K562 (cell line): ENCODE data around the gene RASSF3. TPM values are rescaled to one million over a fixed set of nuclear protein-coding genes. Genes with fewer than 3 reads are reported as not detected.

Experiments used
- ASH1L ChIP-seq: fragments of 450-650 bp; IDR thresholded peaks from 2 replicates; pipeline ENCODE4 v1.6.1; 2018; ENCODE audit warnings: borderline replicate concordance, mild to moderate bottlenecking, low read depth; ENCODE audit not compliant: partially characterized antibody
- CC2D1A ChIP-seq: fragments of 450-650 bp; IDR thresholded peaks from 2 replicates; pipeline ENCODE4 v1.6.1; 2017; ENCODE audit warnings: mild to moderate bottlenecking
- CREB1 ChIP-seq, 2 experiments: sonication (generic) in 1 of 2; formaldehyde crosslinking in 1 of 2; IDR thresholded peaks; 2 replicates each; pipeline versions ENCODE4 v1.6.1 to v1.8.0; 2012 to 2022; ENCODE audit warnings: inconsistent platforms in 1 of 2, mild to moderate bottlenecking in 1 of 2, missing genetic modification reagents in 1 of 2, moderate library complexity in 1 of 2
- GATAD2A ChIP-seq: fragments of 450-650 bp; IDR thresholded peaks from 2 replicates; pipeline ENCODE4 v1.6.1; 2017
- HDAC1 ChIP-seq, 2 experiments: fragments of 450-650 bp; IDR thresholded peaks; 2 replicates each; pipeline ENCODE4 v1.6.1; 2016 to 2017; ENCODE audit warnings: inconsistent platforms in 1 of 2, mild to moderate bottlenecking in 1 of 2, moderate library complexity in 1 of 2
- HNRNPL ChIP-seq: fragments of 200-400 bp; formaldehyde crosslinking; IDR thresholded peaks from 2 replicates; pipeline ENCODE4 v1.6.1; 2017; ENCODE audit warnings: low read depth, mild to moderate bottlenecking, low read length
- HNRNPLL ChIP-seq: fragments of 200-400 bp; formaldehyde crosslinking; IDR thresholded peaks from 2 replicates; pipeline ENCODE4 v1.6.1; 2017; ENCODE audit warnings: low read length, low read depth, mild to moderate bottlenecking; ENCODE audit not compliant: poor library complexity, severe bottlenecking
- HSF4 ChIP-seq: fragments of 250-450 bp; sonication (Bioruptor Pico); IDR thresholded peaks from 2 replicates; pipeline ENCODE4 v2.1.2; 2022; ENCODE audit warnings: mild to moderate bottlenecking, moderate library complexity, borderline replicate concordance
- KAT7 ChIP-seq: sonication (generic); formaldehyde crosslinking; IDR thresholded peaks from 2 replicates; pipeline ENCODE4 v1.8.0; 2022; ENCODE audit warnings: missing genetic modification reagents, mild to moderate bottlenecking, borderline replicate concordance
- KDM2B ChIP-seq: fragments of 250-450 bp; sonication (Bioruptor Pico); IDR thresholded peaks from 2 replicates; pipeline ENCODE4 v1.8.0; 2021; ENCODE audit warnings: mild to moderate bottlenecking, moderate library complexity
- KLF6 ChIP-seq: fragments of 250-450 bp; sonication (Bioruptor Pico); IDR thresholded peaks from 2 replicates; pipeline ENCODE4 v1.4.0; 2020; ENCODE audit warnings: mild to moderate bottlenecking, moderate library complexity, borderline replicate concordance
- MCM2 ChIP-seq: fragments of 450-650 bp; IDR thresholded peaks from 2 replicates; pipeline ENCODE4 v1.6.1; 2017; ENCODE audit warnings: low read depth, mild to moderate bottlenecking
- NR4A1 ChIP-seq, 2 experiments: fragments of 250-450 bp in 1 of 2; fragments of 450-650 bp in 1 of 2; sonication (Bioruptor Pico) in 1 of 2; IDR thresholded peaks; 2 replicates each; pipeline versions ENCODE4 v1.4.0 to v1.6.1; 2016 to 2020; ENCODE audit warnings: mild to moderate bottlenecking in 2 of 2, missing compliant biosample characterization in 1 of 2, missing genetic modification characterization in 1 of 2, moderate library complexity in 1 of 2
- POLR2G ChIP-seq: fragments of 200-400 bp; formaldehyde crosslinking; IDR thresholded peaks from 2 replicates; pipeline ENCODE4 v1.6.1; 2017; ENCODE audit warnings: low read depth, mild to moderate bottlenecking, antibody characterized with exemption, low read length, moderate library complexity
- PTRF ChIP-seq: fragments of 450-650 bp; IDR thresholded peaks from 2 replicates; pipeline ENCODE4 v1.6.1; 2016; ENCODE audit warnings: mild to moderate bottlenecking, missing genetic modification characterization, missing compliant biosample characterization
- RBM14 ChIP-seq: fragments of 200-400 bp; formaldehyde crosslinking; IDR thresholded peaks from 2 replicates; pipeline ENCODE4 v1.6.1; 2018; ENCODE audit warnings: low read depth, mild to moderate bottlenecking, low read length, moderate library complexity, borderline replicate concordance; ENCODE audit not compliant: insufficient read depth
- SETDB1 ChIP-seq: IDR thresholded peaks from one replicate; pipeline ENCODE4 v1.6.1; 2012; ENCODE audit warnings: low read length, control low read depth, inconsistent platforms
- SP1 ChIP-seq: sonication (generic); formaldehyde crosslinking; IDR thresholded peaks from 2 replicates; pipeline ENCODE4 v1.8.1; 2022; ENCODE audit warnings: mild to moderate bottlenecking, missing genetic modification reagents
- XRCC5 ChIP-seq: fragments of 200-400 bp; formaldehyde crosslinking; IDR thresholded peaks from 2 replicates; pipeline ENCODE4 v1.6.1; 2017; ENCODE audit warnings: low read depth, mild to moderate bottlenecking, low read length
- ZFX ChIP-seq: sonication (generic); formaldehyde crosslinking; IDR thresholded peaks from 2 replicates; pipeline ENCODE4 v1.8.0; 2022; ENCODE audit warnings: mild to moderate bottlenecking, missing genetic modification reagents, moderate library complexity
- ZNF133 ChIP-seq: fragments of 250-450 bp; sonication (Bioruptor Pico); IDR thresholded peaks from 2 replicates; pipeline ENCODE4 v1.4.0; 2020; ENCODE audit warnings: mild to moderate bottlenecking
- ZNF134 ChIP-seq: fragments of 250-450 bp; sonication (Bioruptor Pico); conservative IDR thresholded peaks from 2 replicates; pipeline ENCODE4 v1.4.0; 2020
- ZNF224 ChIP-seq: sonication (generic); formaldehyde crosslinking; IDR thresholded peaks from 2 replicates; pipeline ENCODE4 v1.8.0; 2022; ENCODE audit warnings: mild to moderate bottlenecking, missing genetic modification reagents
- ZNF324 ChIP-seq: fragments of 250-450 bp; sonication (Bioruptor Pico); IDR thresholded peaks from 2 replicates; pipeline ENCODE4 v1.4.0; 2020; ENCODE audit warnings: mild to moderate bottlenecking
- polyA plus RNA-seq, 8 experiments: library from polyadenylated mRNA; depleted of rRNA in 4 of 8; stranded (reverse) in 5 of 8; unstranded in 3 of 8; fragments of >200 nt; fragmentation: Nextera tagmentation in 2 of 8; fragmentation: Illumina TruSeq in 1 of 8; extraction: Ambion mirVana in 2 of 8; extraction: Trizol in 1 of 8; gene quantifications; 2 replicates each; pipeline versions ENCODE4 v1.2.1 to v1.2.3, GENCODE V29; 2011 to 2014; ENCODE audit warnings: inconsistent platforms in 1 of 8, missing spikeins in 1 of 8
- total RNA-seq, 7 experiments: library from RNA; depleted of rRNA in 6 of 7; stranded (reverse); fragments of >200 nt in 6 of 7; fragmentation: Illumina TruSeq in 2 of 7; extraction: Trizol in 2 of 7; gene quantifications; 2 replicates each; pipeline versions ENCODE4 v1.2.1 to v1.2.3, GENCODE V29; 2011 to 2021; ENCODE audit warnings: low replicate concordance in 1 of 7
- TF ChIP-seq, protein P1 (sequence below): fragments of 450-650 bp; IDR thresholded peaks from 2 replicates; pipeline ENCODE4 v1.7.0; 2016; ENCODE audit warnings: borderline replicate concordance
- TF ChIP-seq, protein P2 (sequence below): fragments of 250-450 bp; sonication (Bioruptor Pico); IDR thresholded peaks from 2 replicates; pipeline ENCODE4 v1.5.0; 2021; ENCODE audit warnings: mild to moderate bottlenecking, borderline replicate concordance

Gene RASSF3
- total and polyA plus RNA-seq, 9 of the 15 experiments (the other 6 are each of a cell fraction or from before 2014, with no cell fraction given) = 3.7 to 39.2 (median 20.2) TPM

DNA sequence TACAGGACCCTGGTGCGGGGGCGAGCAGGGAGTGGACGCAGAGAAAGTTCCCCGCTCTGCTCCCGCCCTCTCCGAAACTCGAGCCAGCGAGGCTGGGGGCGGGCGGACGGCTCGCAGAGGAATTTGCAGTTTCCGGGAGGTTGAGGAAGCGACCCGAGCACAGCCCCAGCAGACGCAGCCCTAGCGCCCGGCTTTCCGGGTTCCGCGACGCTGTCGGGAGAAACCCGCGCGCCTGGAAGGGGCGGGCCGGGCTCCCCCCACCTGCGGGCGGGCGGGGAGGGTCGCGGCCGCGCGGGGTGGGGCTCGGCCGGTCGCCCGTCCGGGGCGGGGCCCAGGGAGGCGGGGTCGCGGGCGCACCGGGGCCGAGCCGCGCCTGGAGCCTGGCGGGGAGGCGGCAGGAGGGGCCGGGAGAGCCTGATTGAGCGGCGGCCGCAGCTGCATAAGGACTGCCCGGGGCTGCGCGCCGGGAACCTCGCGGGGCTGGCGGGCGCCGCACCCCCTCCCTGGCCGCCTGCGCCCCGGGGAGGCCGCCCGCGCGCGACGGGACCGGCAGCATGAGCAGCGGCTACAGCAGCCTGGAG is at the start of gene RASSF3 (continued):
- 0 out of 4 replicates have a peak, but pooled peaks of 1 of the 2 experiments have one; percentile 13 for TF ChIP-seq HDAC1 (IDR thresholded peaks at IDR 0.05)
- no peak for TF ChIP-seq RBM14
- TF ChIP-seq PTRF (tag) = no peak
- TF ChIP-seq HNRNPLL = no peak
- TF ChIP-seq ZNF324 (CRISPR knock-in tag) = no peak
- TF ChIP-seq XRCC5 = no peak
- no peak for TF ChIP-seq CC2D1A
- TF ChIP-seq, protein P1, sequence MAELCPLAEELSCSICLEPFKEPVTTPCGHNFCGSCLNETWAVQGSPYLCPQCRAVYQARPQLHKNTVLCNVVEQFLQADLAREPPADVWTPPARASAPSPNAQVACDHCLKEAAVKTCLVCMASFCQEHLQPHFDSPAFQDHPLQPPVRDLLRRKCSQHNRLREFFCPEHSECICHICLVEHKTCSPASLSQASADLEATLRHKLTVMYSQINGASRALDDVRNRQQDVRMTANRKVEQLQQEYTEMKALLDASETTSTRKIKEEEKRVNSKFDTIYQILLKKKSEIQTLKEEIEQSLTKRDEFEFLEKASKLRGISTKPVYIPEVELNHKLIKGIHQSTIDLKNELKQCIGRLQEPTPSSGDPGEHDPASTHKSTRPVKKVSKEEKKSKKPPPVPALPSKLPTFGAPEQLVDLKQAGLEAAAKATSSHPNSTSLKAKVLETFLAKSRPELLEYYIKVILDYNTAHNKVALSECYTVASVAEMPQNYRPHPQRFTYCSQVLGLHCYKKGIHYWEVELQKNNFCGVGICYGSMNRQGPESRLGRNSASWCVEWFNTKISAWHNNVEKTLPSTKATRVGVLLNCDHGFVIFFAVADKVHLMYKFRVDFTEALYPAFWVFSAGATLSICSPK = no peak
- TF ChIP-seq HNRNPL = no peak
- peak; percentile 25; the same call in 1 of the 2 replicates for TF ChIP-seq CREB1 (IDR thresholded peaks at IDR 0.05)
- TF ChIP-seq CREB1 (CRISPR knock-in tag; IDR thresholded peaks at IDR 0.05) = no peak
- no peak for TF ChIP-seq ZNF134 (CRISPR knock-in tag)
- no peak for TF ChIP-seq SETDB1
- TF ChIP-seq NR4A1 (CRISPR knock-in tag; IDR thresholded peaks at IDR 0.05) = no peak
- no peak for TF ChIP-seq NR4A1 (tag; IDR thresholded peaks at IDR 0.05)
- TF ChIP-seq KDM2B (CRISPR knock-in tag) = no peak
- no peak for TF ChIP-seq HSF4 (CRISPR knock-in tag)
- TF ChIP-seq MCM2 = no peak
- TF ChIP-seq GATAD2A = no peak
- TF ChIP-seq KAT7 (CRISPR knock-in tag) = no peak
- TF ChIP-seq, protein P2, sequence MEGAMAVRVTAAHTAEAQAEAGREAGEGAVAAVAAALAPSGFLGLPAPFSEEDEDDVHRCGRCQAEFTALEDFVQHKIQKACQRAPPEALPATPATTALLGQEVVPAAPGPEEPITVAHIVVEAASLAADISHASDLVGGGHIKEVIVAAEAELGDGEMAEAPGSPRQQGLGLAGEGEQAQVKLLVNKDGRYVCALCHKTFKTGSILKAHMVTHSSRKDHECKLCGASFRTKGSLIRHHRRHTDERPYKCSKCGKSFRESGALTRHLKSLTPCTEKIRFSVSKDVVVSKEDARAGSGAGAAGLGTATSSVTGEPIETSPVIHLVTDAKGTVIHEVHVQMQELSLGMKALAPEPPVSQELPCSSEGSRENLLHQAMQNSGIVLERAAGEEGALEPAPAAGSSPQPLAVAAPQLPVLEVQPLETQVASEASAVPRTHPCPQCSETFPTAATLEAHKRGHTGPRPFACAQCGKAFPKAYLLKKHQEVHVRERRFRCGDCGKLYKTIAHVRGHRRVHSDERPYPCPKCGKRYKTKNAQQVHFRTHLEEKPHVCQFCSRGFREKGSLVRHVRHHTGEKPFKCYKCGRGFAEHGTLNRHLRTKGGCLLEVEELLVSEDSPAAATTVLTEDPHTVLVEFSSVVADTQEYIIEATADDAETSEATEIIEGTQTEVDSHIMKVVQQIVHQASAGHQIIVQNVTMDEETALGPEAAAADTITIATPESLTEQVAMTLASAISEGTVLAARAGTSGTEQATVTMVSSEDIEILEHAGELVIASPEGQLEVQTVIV (CRISPR knock-in tag) = no peak
- TF ChIP-seq ZNF133 (CRISPR knock-in tag) = no peak
- TF ChIP-seq ZNF224 (CRISPR knock-in tag) = no peak
- no peak for TF ChIP-seq ASH1L
- TF ChIP-seq ZFX (CRISPR knock-in tag) = no peak; the same call in 1 of the 2 replicates
- TF ChIP-seq SP1 = no peak
- TF ChIP-seq KLF6 (CRISPR knock-in tag) = no peak
- TF ChIP-seq POLR2G = peak; percentile 81
